ENCODE data around the gene PIGL. TPM values are rescaled to one million over a fixed set of nuclear protein-coding genes. Genes with fewer than 3 reads are reported as not detected.

PIGL gene
- total RNA-seq (2021) (24.5 to 44.1 TPM (median 28.1 TPM) in 3 replicates), Bru-seq, nascent RNA (percentile 64 among the genes with signal in this experiment)
- long read RNA-seq, experiment 1, transcript PIGL-201 (7 exons, 1,137 nt) = major isoform, 9 of 47 reads
- long read RNA-seq, experiment 1, transcript PIGL-205 (2 exons, 888 nt) = minor isoform, 7 of 47 reads
- long read RNA-seq, experiment 1, partial matches to known transcripts = 2 of 47 reads
- long read RNA-seq, experiment 1, other reads (novel, unspliced or antisense) = 26 of 47 reads
- long read RNA-seq, experiment 2, transcript PIGL-205 (2 exons, 888 nt) = major isoform, 8 of 23 reads
- long read RNA-seq, experiment 2, partial matches to known transcripts = 1 of 23 reads
- long read RNA-seq, experiment 2, other reads (novel, unspliced or antisense) = 9 of 23 reads
- long read RNA-seq, experiment 3, transcript PIGL-201 (7 exons, 1,137 nt) = major isoform, 15 of 26 reads
- long read RNA-seq, experiment 3, partial matches to known transcripts = 0 of 26 reads
- long read RNA-seq, experiment 3, other reads (novel, unspliced or antisense) = 7 of 26 reads

GRCh38 chr17:16217002-16217635 is at the start of gene PIGL:
Gene PIGL, plus strand, starts transcription at chr17:16217210. Its CDS starts 17 bp downstream, at chr17:16217227.
- Mint-ChIP-seq H3K4me1 (peaks cover 23% of the 10 kb centered on the region), H3K9me3 (no peaks in the 10 kb centered on the region), H3K36me3 (0 out of 2 replicates have a peak, but pooled peaks cover 2% of the 10 kb centered on the region), H3K27ac (peak within 1 kb of the TSS; percentile 96), H3K4me3 (peak within 1 kb of the TSS; percentile 92), H3K27me3 (ENCODE audit: low read depth) (no peaks in the 10 kb centered on the region)
- ATAC-seq (peak; percentile 68), DNase-seq (ENCODE audit: low spot score) (peak; percentile 85)
- ChIA-PET POLR2A (no interaction called here), CTCF (interaction anchor here (0.9 to 2.7 kb wide), 2 partner anchors 8 to 69 kb away, joined by 3 to 9 read pairs; no protein-coding TSS in a partner anchor)
- TF ChIP-seq SOX15 (CRISPR knock-in tag; IDR thresholded peaks at IDR 0.05) (no peak), FOXJ3 (CRISPR knock-in tag; IDR thresholded peaks at IDR 0.05; ENCODE audit: borderline replicate concordance) (no peak), ZNF416 (CRISPR knock-in tag; IDR thresholded peaks at IDR 0.05) (no peak), RELA (CRISPR knock-in tag; IDR thresholded peaks at IDR 0.05; ENCODE audit: borderline replicate concordance) (no peak), NFATC4 (CRISPR knock-in tag; IDR thresholded peaks at IDR 0.05) (no peak), ZNF671 (CRISPR knock-in tag; IDR thresholded peaks at IDR 0.05) (no peak), GABPB1 (CRISPR knock-in tag; IDR thresholded peaks at IDR 0.05) (peak; percentile 87), GRHL2 (CRISPR knock-in tag; IDR thresholded peaks at IDR 0.05; ENCODE audit: insufficient replicate concordance, severe bottlenecking) (no peak), OVOL2 (CRISPR knock-in tag; IDR thresholded peaks at IDR 0.05; ENCODE audit: borderline replicate concordance) (no peak), IRF1 (CRISPR knock-in tag; IDR thresholded peaks at IDR 0.05) (no peak), ZBTB43 (CRISPR knock-in tag; IDR thresholded peaks at IDR 0.05) (no peak), CDX4 (CRISPR knock-in tag; IDR thresholded peaks at IDR 0.05; ENCODE audit: borderline replicate concordance) (no peak), SMAD3 (CRISPR knock-in tag; IDR thresholded peaks at IDR 0.05; ENCODE audit: borderline replicate concordance) (peak; percentile 37; the same call in 1 of the 2 replicates), FOXP4 (CRISPR knock-in tag; IDR thresholded peaks at IDR 0.05) (peak; percentile 88), MXD4 (CRISPR knock-in tag; IDR thresholded peaks at IDR 0.05; ENCODE audit: borderline replicate concordance) (no peak), ZNF232 (CRISPR knock-in tag; IDR thresholded peaks at IDR 0.05) (peak; percentile 83; the same call in 1 of the 2 replicates), ATF2 (CRISPR knock-in tag; IDR thresholded peaks at IDR 0.05; ENCODE audit: borderline replicate concordance, low read depth) (no peak)
- TF ChIP-seq, protein P1, sequence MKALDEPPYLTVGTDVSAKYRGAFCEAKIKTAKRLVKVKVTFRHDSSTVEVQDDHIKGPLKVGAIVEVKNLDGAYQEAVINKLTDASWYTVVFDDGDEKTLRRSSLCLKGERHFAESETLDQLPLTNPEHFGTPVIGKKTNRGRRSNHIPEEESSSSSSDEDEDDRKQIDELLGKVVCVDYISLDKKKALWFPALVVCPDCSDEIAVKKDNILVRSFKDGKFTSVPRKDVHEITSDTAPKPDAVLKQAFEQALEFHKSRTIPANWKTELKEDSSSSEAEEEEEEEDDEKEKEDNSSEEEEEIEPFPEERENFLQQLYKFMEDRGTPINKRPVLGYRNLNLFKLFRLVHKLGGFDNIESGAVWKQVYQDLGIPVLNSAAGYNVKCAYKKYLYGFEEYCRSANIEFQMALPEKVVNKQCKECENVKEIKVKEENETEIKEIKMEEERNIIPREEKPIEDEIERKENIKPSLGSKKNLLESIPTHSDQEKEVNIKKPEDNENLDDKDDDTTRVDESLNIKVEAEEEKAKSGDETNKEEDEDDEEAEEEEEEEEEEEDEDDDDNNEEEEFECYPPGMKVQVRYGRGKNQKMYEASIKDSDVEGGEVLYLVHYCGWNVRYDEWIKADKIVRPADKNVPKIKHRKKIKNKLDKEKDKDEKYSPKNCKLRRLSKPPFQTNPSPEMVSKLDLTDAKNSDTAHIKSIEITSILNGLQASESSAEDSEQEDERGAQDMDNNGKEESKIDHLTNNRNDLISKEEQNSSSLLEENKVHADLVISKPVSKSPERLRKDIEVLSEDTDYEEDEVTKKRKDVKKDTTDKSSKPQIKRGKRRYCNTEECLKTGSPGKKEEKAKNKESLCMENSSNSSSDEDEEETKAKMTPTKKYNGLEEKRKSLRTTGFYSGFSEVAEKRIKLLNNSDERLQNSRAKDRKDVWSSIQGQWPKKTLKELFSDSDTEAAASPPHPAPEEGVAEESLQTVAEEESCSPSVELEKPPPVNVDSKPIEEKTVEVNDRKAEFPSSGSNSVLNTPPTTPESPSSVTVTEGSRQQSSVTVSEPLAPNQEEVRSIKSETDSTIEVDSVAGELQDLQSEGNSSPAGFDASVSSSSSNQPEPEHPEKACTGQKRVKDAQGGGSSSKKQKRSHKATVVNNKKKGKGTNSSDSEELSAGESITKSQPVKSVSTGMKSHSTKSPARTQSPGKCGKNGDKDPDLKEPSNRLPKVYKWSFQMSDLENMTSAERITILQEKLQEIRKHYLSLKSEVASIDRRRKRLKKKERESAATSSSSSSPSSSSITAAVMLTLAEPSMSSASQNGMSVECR (CRISPR knock-in tag; IDR thresholded peaks at IDR 0.05; ENCODE audit: borderline replicate concordance) = peak; percentile 30; the same call in 1 of the 2 replicates
- TF ChIP-seq, protein P2, sequence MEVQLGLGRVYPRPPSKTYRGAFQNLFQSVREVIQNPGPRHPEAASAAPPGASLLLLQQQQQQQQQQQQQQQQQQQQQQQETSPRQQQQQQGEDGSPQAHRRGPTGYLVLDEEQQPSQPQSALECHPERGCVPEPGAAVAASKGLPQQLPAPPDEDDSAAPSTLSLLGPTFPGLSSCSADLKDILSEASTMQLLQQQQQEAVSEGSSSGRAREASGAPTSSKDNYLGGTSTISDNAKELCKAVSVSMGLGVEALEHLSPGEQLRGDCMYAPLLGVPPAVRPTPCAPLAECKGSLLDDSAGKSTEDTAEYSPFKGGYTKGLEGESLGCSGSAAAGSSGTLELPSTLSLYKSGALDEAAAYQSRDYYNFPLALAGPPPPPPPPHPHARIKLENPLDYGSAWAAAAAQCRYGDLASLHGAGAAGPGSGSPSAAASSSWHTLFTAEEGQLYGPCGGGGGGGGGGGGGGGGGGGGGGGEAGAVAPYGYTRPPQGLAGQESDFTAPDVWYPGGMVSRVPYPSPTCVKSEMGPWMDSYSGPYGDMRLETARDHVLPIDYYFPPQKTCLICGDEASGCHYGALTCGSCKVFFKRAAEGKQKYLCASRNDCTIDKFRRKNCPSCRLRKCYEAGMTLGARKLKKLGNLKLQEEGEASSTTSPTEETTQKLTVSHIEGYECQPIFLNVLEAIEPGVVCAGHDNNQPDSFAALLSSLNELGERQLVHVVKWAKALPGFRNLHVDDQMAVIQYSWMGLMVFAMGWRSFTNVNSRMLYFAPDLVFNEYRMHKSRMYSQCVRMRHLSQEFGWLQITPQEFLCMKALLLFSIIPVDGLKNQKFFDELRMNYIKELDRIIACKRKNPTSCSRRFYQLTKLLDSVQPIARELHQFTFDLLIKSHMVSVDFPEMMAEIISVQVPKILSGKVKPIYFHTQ (CRISPR knock-in tag; IDR thresholded peaks at IDR 0.05) = no peak
- TF ChIP-seq, protein P3, sequence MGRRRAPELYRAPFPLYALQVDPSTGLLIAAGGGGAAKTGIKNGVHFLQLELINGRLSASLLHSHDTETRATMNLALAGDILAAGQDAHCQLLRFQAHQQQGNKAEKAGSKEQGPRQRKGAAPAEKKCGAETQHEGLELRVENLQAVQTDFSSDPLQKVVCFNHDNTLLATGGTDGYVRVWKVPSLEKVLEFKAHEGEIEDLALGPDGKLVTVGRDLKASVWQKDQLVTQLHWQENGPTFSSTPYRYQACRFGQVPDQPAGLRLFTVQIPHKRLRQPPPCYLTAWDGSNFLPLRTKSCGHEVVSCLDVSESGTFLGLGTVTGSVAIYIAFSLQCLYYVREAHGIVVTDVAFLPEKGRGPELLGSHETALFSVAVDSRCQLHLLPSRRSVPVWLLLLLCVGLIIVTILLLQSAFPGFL (CRISPR knock-in tag; IDR thresholded peaks at IDR 0.05; ENCODE audit: borderline replicate concordance) = no peak

Data from WTC11 (cell line).